ENCODE data around the gene TTC17. TPM values are rescaled to one million over a fixed set of nuclear protein-coding genes. Genes with fewer than 3 reads are reported as not detected.

The TTC17 gene
- total and polyA plus RNA-seq, 2 of the 8 experiments (the other 6 are each of a cell fraction or from before 2014, with no cell fraction given), result 65.1 to 80.1 TPM

DNA sequence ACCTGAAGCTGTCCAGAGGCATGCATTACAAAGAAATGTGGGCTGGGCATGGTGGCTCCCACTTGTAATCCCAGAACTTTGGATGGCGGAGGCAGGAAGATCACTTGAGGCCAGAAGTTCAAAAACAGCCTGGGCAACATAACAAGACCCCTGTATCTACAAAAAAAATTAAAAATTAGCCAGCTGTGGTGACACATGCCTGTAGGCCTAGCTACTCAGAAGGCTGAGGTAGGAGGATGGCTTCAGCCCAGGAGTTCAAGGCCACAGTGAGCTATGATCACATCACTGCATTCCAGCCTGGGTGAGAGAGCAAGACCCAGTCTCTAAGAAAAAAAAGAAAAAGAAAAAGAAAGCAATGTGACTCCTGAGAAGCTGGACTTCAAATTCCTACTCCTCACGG, 183.3 kb downstream of the TTC17 start (continued):
- TF ChIP-seq CHD7 (IDR thresholded peaks at IDR 0.05; ENCODE audit: insufficient replicate concordance, low read length) (no peak), EZH2 (IDR thresholded peaks at IDR 0.05; ENCODE audit: low read depth, low read length, severe bottlenecking) (no peak), KDM4A (IDR thresholded peaks at IDR 0.05; ENCODE audit: low read depth, low read length, severe bottlenecking) (no peak), SRF (IDR thresholded peaks at IDR 0.05; ENCODE audit: low read depth, low read length) (no peak), SP4 (IDR thresholded peaks at IDR 0.05; ENCODE audit: low read length) (no peak), TCF12 (IDR thresholded peaks at IDR 0.05; ENCODE audit: low read depth, low read length) (no peak), RXRA (IDR thresholded peaks at IDR 0.05; ENCODE audit: insufficient read depth, low read depth, low read length) (no peak), RNF2 (IDR thresholded peaks at IDR 0.05; ENCODE audit: borderline replicate concordance, low read depth, low read length, missing control alignments, poor library complexity, severe bottlenecking) (no peak), SIN3A (conservative IDR thresholded peaks at IDR 0.05 in 1 of 2, IDR thresholded peaks at IDR 0.05 in 1 of 2; ENCODE audit: low read depth in 1 of 2, low read length in 2 of 2) (no peak)
- TF ChIP-seq, protein P1, sequence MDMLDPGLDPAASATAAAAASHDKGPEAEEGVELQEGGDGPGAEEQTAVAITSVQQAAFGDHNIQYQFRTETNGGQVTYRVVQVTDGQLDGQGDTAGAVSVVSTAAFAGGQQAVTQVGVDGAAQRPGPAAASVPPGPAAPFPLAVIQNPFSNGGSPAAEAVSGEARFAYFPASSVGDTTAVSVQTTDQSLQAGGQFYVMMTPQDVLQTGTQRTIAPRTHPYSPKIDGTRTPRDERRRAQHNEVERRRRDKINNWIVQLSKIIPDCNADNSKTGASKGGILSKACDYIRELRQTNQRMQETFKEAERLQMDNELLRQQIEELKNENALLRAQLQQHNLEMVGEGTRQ (IDR thresholded peaks at IDR 0.05; ENCODE audit: low read length), result no peak

Measured in H1 (cell line).